Measurements from ENCODE around the gene TSSK2.

The TSSK2 gene

GRCh38 chr22:19129871-19130270, 1.2 kb upstream of the TSSK2 start (continued):
- TF ChIP-seq, protein P1, sequence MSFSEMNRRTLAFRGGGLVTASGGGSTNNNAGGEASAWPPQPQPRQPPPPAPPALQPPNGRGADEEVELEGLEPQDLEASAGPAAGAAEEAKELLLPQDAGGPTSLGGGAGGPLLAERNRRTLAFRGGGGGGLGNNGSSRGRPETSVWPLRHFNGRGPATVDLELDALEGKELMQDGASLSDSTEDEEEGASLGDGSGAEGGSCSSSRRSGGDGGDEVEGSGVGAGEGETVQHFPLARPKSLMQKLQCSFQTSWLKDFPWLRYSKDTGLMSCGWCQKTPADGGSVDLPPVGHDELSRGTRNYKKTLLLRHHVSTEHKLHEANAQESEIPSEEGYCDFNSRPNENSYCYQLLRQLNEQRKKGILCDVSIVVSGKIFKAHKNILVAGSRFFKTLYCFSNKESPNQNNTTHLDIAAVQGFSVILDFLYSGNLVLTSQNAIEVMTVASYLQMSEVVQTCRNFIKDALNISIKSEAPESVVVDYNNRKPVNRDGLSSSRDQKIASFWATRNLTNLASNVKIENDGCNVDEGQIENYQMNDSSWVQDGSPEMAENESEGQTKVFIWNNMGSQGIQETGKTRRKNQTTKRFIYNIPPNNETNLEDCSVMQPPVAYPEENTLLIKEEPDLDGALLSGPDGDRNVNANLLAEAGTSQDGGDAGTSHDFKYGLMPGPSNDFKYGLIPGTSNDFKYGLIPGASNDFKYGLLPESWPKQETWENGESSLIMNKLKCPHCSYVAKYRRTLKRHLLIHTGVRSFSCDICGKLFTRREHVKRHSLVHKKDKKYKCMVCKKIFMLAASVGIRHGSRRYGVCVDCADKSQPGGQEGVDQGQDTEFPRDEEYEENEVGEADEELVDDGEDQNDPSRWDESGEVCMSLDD (tag by site-specific recombination; IDR thresholded peaks at IDR 0.05) = no peak
- TF ChIP-seq ZNF404 (tag by site-specific recombination; IDR thresholded peaks at IDR 0.05) = no peak
- TF ChIP-seq IKZF3 (tag by site-specific recombination; IDR thresholded peaks at IDR 0.05) = no peak
- no peak for TF ChIP-seq ZNF341 (tag by site-specific recombination; IDR thresholded peaks at IDR 0.05; ENCODE audit: low read depth)
- TF ChIP-seq YY2 (tag by site-specific recombination; IDR thresholded peaks at IDR 0.05) = no peak
- no peak for TF ChIP-seq ZNF501 (tag by site-specific recombination; IDR thresholded peaks at IDR 0.05)
- TF ChIP-seq KLF16 (tag by site-specific recombination; IDR thresholded peaks at IDR 0.05) = no peak
- no peak for TF ChIP-seq KLF9 (tag by site-specific recombination; IDR thresholded peaks at IDR 0.05; ENCODE audit: low read depth)
- TF ChIP-seq ZNF174 (tag by site-specific recombination; IDR thresholded peaks at IDR 0.05) = no peak
- TF ChIP-seq SCRT2 (tag by site-specific recombination; IDR thresholded peaks at IDR 0.05) = no peak

DNA sequence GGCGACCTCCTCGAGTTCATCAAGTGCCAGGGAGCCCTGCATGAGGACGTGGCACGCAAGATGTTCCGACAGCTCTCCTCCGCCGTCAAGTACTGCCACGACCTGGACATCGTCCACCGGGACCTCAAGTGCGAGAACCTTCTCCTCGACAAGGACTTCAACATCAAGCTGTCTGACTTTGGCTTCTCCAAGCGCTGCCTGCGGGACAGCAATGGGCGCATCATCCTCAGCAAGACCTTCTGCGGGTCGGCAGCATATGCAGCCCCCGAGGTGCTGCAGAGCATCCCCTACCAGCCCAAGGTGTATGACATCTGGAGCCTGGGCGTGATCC, 542 bp downstream of the TSSK2 start:
- Histone ChIP-seq H3K27ac (ENCODE audit: extremely low read depth, low read depth, low read length) (no peak overlapping the region), H3K9me3 (ENCODE audit: control insufficient read depth, insufficient read depth, low read depth, low read length) (no peaks in the 10 kb centered on the region), H3K4me3 (ENCODE audit: low read depth, low read length) (no peak overlapping the region), H3K36me3 (ENCODE audit: control insufficient read depth in 2 of 2, insufficient read depth in 1 of 2, low read length in 2 of 2) (peaks cover 4 to 57% of the 10 kb centered on the region in 2 experiments; a peak in 2 of 3 replicates), H3K4me1 (ENCODE audit: control insufficient read depth, insufficient read depth, low read length) (no peaks in the 10 kb centered on the region)
- CTCF ChIA-PET = interaction anchor here (1.5 kb wide), 1 partner anchor 13 kb away, joined by 3 read pairs; the partner anchor contains the start of gene ESS2
- POLR2A ChIA-PET = interaction anchor here (1.3 kb wide), 1 partner anchor 10 kb away, joined by 4 read pairs; no protein-coding TSS in a partner anchor
- no peak for TF ChIP-seq ZNF350 (tag by site-specific recombination; IDR thresholded peaks at IDR 0.05)
- TF ChIP-seq ZBTB8A (tag by site-specific recombination; IDR thresholded peaks at IDR 0.05) = no peak
- no peak for TF ChIP-seq ZNF610 (tag by site-specific recombination; IDR thresholded peaks at IDR 0.05; ENCODE audit: borderline replicate concordance)
- TF ChIP-seq ZNF518A (tag by site-specific recombination; conservative IDR thresholded peaks at IDR 0.05; ENCODE audit: low read depth) = no peak
- no peak for TF ChIP-seq ZNF791 (tag by site-specific recombination; IDR thresholded peaks at IDR 0.05)
- TF ChIP-seq ZNF521 (tag by site-specific recombination; IDR thresholded peaks at IDR 0.05) = no peak
- no peak for TF ChIP-seq INSM2 (tag by site-specific recombination; IDR thresholded peaks at IDR 0.05)
- no peak for TF ChIP-seq KLF16 (tag by site-specific recombination; IDR thresholded peaks at IDR 0.05)
- no peak for TF ChIP-seq ZNF133 (tag by site-specific recombination; IDR thresholded peaks at IDR 0.05)
- no peak for TF ChIP-seq ZNF146 (tag by site-specific recombination; IDR thresholded peaks at IDR 0.05)
- TF ChIP-seq ZNF292 (tag by site-specific recombination; IDR thresholded peaks at IDR 0.05; ENCODE audit: borderline replicate concordance, low read depth) = no peak
- no peak for TF ChIP-seq SALL2 (tag by site-specific recombination; IDR thresholded peaks at IDR 0.05; ENCODE audit: borderline replicate concordance)
- TF ChIP-seq ZNF394 (tag by site-specific recombination; IDR thresholded peaks at IDR 0.05; ENCODE audit: borderline replicate concordance) = no peak
- no peak for TF ChIP-seq ZSCAN23 (tag by site-specific recombination; IDR thresholded peaks at IDR 0.05)
- TF ChIP-seq ZNF48 (tag by site-specific recombination; IDR thresholded peaks at IDR 0.05) = no peak
- TF ChIP-seq HIC1 (tag by site-specific recombination; IDR thresholded peaks at IDR 0.05) = no peak
